ENCODE measurements around the gene MTARC2. TPM values are rescaled to one million over a fixed set of nuclear protein-coding genes. Genes with fewer than 3 reads are reported as not detected.

The MTARC2 gene
- total RNA-seq, 1 experiment from 2014 or later: 16.5 TPM

GRCh38 chr1:220750131-220750515, 2.0 kb downstream of the MTARC2 start:
- intact Hi-C loops (cut with micrococcal nuclease; ENCODE audit: unreplicated experiment): no loop called here
- H3K27ac Mint-ChIP-seq (ENCODE audit: unreplicated experiment): no peak overlapping the region
- H3K4me1 Mint-ChIP-seq (ENCODE audit: low read depth, unreplicated experiment): peaks cover 13% of the 10 kb centered on the region
- Histone ChIP-seq H3K27me3 (replicated peaks; ENCODE audit: control insufficient read depth, insufficient read depth, low read length) (no peaks in the 10 kb centered on the region), H3K36me3 (ENCODE audit: control insufficient read depth, insufficient read depth, low read length) (no peaks in the 10 kb centered on the region; the same call in 1 of the 2 replicates), H3K4me1 (no peaks in the 10 kb centered on the region), H3K9me3 (no peaks in the 10 kb centered on the region), H3K4me3 (ENCODE audit: low read depth, low read length) (no peak overlapping the region)
- TF ChIP-seq, protein P1, sequence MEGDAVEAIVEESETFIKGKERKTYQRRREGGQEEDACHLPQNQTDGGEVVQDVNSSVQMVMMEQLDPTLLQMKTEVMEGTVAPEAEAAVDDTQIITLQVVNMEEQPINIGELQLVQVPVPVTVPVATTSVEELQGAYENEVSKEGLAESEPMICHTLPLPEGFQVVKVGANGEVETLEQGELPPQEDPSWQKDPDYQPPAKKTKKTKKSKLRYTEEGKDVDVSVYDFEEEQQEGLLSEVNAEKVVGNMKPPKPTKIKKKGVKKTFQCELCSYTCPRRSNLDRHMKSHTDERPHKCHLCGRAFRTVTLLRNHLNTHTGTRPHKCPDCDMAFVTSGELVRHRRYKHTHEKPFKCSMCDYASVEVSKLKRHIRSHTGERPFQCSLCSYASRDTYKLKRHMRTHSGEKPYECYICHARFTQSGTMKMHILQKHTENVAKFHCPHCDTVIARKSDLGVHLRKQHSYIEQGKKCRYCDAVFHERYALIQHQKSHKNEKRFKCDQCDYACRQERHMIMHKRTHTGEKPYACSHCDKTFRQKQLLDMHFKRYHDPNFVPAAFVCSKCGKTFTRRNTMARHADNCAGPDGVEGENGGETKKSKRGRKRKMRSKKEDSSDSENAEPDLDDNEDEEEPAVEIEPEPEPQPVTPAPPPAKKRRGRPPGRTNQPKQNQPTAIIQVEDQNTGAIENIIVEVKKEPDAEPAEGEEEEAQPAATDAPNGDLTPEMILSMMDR (IDR thresholded peaks at IDR 0.05; ENCODE audit: insufficient read depth in 1 of 2, low read depth in 1 of 2, low read length in 1 of 2, severe bottlenecking in 1 of 2, unreplicated experiment in 1 of 2): no peak
- peaks cover 2% of the 10 kb centered on the region for H3K36me3 Mint-ChIP-seq (ENCODE audit: insufficient read depth, unreplicated experiment)
- no peaks in the 10 kb centered on the region for H3K9me3 Mint-ChIP-seq (ENCODE audit: unreplicated experiment)
- no peak overlapping the region for H3K4me3 Mint-ChIP-seq (ENCODE audit: unreplicated experiment)
- H3K27me3 Mint-ChIP-seq (ENCODE audit: insufficient read depth, unreplicated experiment): no peaks in the 10 kb centered on the region
- BruUV-seq (replicated peaks): no TSS peak
- ChIA-PET CTCF (no interaction called here), POLR2A (no interaction called here)
- DNase-seq: no peak

DNA sequence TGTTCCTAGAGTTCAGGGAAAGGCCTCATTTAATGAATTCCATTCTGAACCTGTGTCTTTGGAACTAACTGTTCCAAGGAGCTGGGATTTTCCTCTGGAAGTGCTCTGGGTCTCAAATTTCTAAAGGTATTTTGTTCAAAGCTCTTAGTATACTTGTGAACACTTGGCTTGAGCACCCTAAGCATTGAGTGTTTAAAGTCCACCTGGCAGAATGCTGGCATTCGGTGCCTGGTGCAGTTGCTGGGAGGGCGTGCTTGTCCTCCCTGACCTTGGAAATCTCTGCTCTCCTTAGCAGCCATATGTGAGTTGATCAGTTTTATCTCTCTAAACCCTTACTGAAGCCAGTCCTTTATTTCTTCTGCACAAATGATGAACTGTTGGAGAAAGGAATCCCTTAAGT, 3.0 kb downstream of the MTARC2 start:
- peaks cover 9% of the 10 kb centered on the region for H3K36me3 Mint-ChIP-seq (ENCODE audit: insufficient read depth, unreplicated experiment)
- H3K4me1 Mint-ChIP-seq (ENCODE audit: low read depth, unreplicated experiment): peaks cover 13% of the 10 kb centered on the region
- no TSS peak for BruUV-seq (replicated peaks)
- no peak for DNase-seq
- Histone ChIP-seq H3K4me3 (ENCODE audit: low read depth, low read length) (no peak overlapping the region), H3K4me1 (no peaks in the 10 kb centered on the region), H3K36me3 (ENCODE audit: control insufficient read depth, insufficient read depth, low read length) (peaks cover 1% of the 10 kb centered on the region), H3K9me3 (no peaks in the 10 kb centered on the region), H3K27me3 (replicated peaks; ENCODE audit: control insufficient read depth, insufficient read depth, low read length) (no peaks in the 10 kb centered on the region)
- TF ChIP-seq, protein P1 (IDR thresholded peaks at IDR 0.05; ENCODE audit: insufficient read depth in 1 of 2, low read depth in 1 of 2, low read length in 1 of 2, severe bottlenecking in 1 of 2, unreplicated experiment in 1 of 2): no peak
- ChIA-PET CTCF (no interaction called here), POLR2A (no interaction called here)
- H3K4me3 Mint-ChIP-seq (ENCODE audit: unreplicated experiment): no peak overlapping the region
- intact Hi-C loops (cut with micrococcal nuclease; ENCODE audit: unreplicated experiment): no loop called here
- H3K27ac Mint-ChIP-seq (ENCODE audit: unreplicated experiment): no peak overlapping the region
- H3K9me3 Mint-ChIP-seq (ENCODE audit: unreplicated experiment): no peaks in the 10 kb centered on the region
- H3K27me3 Mint-ChIP-seq (ENCODE audit: insufficient read depth, unreplicated experiment): no peaks in the 10 kb centered on the region

DNA sequence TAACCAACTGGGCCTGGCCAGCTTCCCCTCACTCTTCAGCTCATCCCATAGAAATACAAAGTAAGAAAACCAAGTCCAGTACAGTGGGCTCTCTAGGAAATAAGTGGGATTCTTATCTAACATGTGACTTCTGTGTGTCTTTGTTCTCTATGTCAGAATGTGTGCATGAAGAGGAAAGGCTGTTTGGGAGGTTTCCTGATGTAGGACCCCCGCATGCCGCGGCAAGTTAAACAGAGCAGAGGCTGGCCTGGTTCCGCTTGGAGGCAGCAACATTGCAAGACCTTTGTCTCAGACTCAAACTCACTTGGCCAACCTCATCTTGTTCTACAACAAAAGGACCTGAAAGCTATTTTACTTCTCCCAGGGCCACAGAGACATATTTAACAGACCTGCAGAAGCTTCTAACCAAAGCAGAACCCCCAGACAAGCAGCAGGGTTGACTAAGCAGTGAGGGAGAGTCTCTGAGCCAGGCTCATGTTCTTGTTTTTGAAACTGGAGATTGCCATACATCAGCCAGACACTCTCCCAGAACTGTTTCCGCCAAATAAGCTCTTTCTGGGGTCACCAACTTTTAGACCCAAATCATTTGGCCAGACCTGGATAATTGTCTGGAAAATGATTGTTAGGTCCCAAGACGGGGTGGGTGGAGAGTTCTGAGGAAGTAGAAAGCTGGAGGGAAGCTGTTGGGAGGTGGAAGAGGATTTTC, 6.2 kb downstream of the MTARC2 start:
- Histone ChIP-seq H3K4me1 (no peaks in the 10 kb centered on the region), H3K27me3 (replicated peaks; ENCODE audit: control insufficient read depth, insufficient read depth, low read length) (no peaks in the 10 kb centered on the region), H3K4me3 (ENCODE audit: low read depth, low read length) (no peak overlapping the region), H3K36me3 (ENCODE audit: control insufficient read depth, insufficient read depth, low read length) (peaks cover 1% of the 10 kb centered on the region), H3K9me3 (no peaks in the 10 kb centered on the region)
- H3K36me3 Mint-ChIP-seq (ENCODE audit: insufficient read depth, unreplicated experiment): peaks cover 19% of the 10 kb centered on the region
- ChIA-PET POLR2A (no interaction called here), CTCF (no interaction called here)
- no peak overlapping the region for H3K27ac Mint-ChIP-seq (ENCODE audit: unreplicated experiment)
- intact Hi-C loops (cut with micrococcal nuclease; ENCODE audit: unreplicated experiment): no loop called here
- no peaks in the 10 kb centered on the region for H3K9me3 Mint-ChIP-seq (ENCODE audit: unreplicated experiment)
- no peak for DNase-seq
- peaks cover 6% of the 10 kb centered on the region for H3K4me1 Mint-ChIP-seq (ENCODE audit: low read depth, unreplicated experiment)
- H3K27me3 Mint-ChIP-seq (ENCODE audit: insufficient read depth, unreplicated experiment): no peaks in the 10 kb centered on the region
- TF ChIP-seq, protein P1 (IDR thresholded peaks at IDR 0.05; ENCODE audit: insufficient read depth in 1 of 2, low read depth in 1 of 2, low read length in 1 of 2, severe bottlenecking in 1 of 2, unreplicated experiment in 1 of 2): no peak
- H3K4me3 Mint-ChIP-seq (ENCODE audit: unreplicated experiment): no peak overlapping the region
- no TSS peak for BruUV-seq (replicated peaks)

Measured in Caco-2 (cell line).